PC-9 (cell line): ENCODE measurements around the gene ZSWIM8.

ENCODE experiments used
- CTCF ChIP-seq: fragments of 200-600 bp; sonication (generic); conservative IDR thresholded peaks from 2 replicates; pipeline ENCODE4 v1.6.1; 2017; ENCODE audit warnings: mixed run types, antibody characterized with exemption, mild to moderate bottlenecking, moderate library complexity
- EZH2 ChIP-seq: fragments of 200-600 bp; sonication (generic); IDR thresholded peaks from 2 replicates; pipeline ENCODE4 v1.8.0; 2017; ENCODE audit warnings: antibody characterized with exemption, low read depth

GRCh38 chr10:73800560-73801252, 15.3 kb downstream of the ZSWIM8 start:
- TF ChIP-seq CTCF (no peak), EZH2 (no peak)
